Measurements from ENCODE around the gene DOK5. TPM values are rescaled to one million over a fixed set of nuclear protein-coding genes. Genes with fewer than 3 reads are reported as not detected.

DOK5 gene
- total RNA-seq, 2 donors from 2014 or later, result 0.14 to 1.2 TPM

DNA sequence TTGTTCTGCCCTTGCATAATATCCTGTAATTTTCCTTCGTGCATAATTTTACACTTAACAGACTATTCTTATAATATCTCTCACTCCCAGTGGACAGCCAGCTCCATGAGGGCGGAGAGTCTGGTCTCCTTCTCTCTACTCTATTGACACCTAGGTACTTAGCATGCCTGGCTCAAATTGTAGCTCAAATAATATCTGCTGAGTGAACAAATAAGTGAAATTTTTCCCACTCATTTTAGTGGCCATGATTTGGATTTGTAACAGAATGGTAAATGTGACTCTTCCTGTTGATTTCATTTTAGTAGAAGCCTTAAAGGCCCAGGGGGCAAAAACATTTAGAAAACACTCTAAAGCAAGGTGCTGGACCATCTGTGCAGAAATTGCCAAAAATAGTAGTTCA lies 7.8 kb upstream of the DOK5 start:
- no peak for TF ChIP-seq POLR2A (IDR thresholded peaks at IDR 0.05)
- no peak for TF ChIP-seq POLR2AphosphoS5 (IDR thresholded peaks at IDR 0.05)
- TF ChIP-seq, protein P1, sequence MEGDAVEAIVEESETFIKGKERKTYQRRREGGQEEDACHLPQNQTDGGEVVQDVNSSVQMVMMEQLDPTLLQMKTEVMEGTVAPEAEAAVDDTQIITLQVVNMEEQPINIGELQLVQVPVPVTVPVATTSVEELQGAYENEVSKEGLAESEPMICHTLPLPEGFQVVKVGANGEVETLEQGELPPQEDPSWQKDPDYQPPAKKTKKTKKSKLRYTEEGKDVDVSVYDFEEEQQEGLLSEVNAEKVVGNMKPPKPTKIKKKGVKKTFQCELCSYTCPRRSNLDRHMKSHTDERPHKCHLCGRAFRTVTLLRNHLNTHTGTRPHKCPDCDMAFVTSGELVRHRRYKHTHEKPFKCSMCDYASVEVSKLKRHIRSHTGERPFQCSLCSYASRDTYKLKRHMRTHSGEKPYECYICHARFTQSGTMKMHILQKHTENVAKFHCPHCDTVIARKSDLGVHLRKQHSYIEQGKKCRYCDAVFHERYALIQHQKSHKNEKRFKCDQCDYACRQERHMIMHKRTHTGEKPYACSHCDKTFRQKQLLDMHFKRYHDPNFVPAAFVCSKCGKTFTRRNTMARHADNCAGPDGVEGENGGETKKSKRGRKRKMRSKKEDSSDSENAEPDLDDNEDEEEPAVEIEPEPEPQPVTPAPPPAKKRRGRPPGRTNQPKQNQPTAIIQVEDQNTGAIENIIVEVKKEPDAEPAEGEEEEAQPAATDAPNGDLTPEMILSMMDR (IDR thresholded peaks at IDR 0.05), result no peak
- Histone ChIP-seq H3K4me1 (replicated peaks) (no peaks in the 10 kb centered on the region), H3K36me3 (no peaks in the 10 kb centered on the region), H3K27ac (no peak overlapping the region), H3K9me3 (no peaks in the 10 kb centered on the region), H3K27me3 (replicated peaks; ENCODE audit: insufficient read depth) (no peaks in the 10 kb centered on the region), H3K4me3 (no peak overlapping the region)
- DNase-seq (ENCODE audit: low spot score), result no peak
- intact Hi-C loops (cut with DNase I), result no loop called here
- WGBS, result 80% methylated on average over 2 of the region's 2 CpGs

DNA sequence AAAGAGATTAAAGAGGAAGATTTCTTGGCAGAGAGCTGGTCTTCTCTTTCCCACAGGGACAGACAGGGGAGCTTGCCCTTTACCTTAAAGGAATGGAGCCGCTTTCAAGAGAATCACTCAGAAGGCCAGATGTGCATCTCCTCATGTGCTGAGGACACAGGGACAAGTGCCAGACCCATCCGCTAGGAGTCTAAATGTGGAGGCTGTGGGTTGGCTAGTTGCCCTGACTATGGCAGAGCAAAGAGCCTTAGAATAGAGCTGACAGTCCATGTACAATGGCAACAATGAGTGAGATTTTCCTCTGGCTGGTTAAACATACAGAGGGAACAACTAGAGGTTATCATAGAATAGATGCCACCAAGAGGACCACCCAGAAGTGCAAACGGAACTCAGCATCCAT lies 7.3 kb upstream of the DOK5 start:
- WGBS, result 60% methylated on average over 3 of the region's 3 CpGs

DNA sequence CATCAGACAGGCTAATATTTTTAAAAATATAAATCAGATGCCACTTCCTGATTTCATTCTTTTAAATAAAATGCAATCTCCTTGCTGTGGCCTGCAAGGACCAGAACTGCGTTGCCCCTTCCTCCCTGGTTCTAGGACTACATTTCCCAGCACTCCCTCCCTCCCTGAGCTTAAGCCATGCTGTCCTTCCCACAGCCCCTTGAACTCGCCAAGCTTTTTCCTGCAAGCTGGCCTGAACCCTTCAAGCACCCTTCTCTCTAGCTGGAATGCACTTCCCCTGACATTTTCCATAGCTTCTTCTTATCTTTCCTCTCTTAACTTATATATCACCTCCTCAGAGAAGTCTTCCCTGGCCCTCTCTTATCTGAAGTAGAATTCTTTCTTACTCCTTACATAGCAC lies 6.1 kb upstream of the DOK5 start:
- intact Hi-C loops (cut with DNase I), result no loop called here
- TF ChIP-seq, protein P1 (IDR thresholded peaks at IDR 0.05), result no peak
- no peak for TF ChIP-seq POLR2A (IDR thresholded peaks at IDR 0.05)
- TF ChIP-seq POLR2AphosphoS5 (IDR thresholded peaks at IDR 0.05), result no peak
- Histone ChIP-seq H3K36me3 (no peaks in the 10 kb centered on the region), H3K27me3 (replicated peaks; ENCODE audit: insufficient read depth) (no peaks in the 10 kb centered on the region), H3K9me3 (no peaks in the 10 kb centered on the region), H3K27ac (no peak overlapping the region), H3K4me1 (replicated peaks) (no peaks in the 10 kb centered on the region), H3K4me3 (no peak overlapping the region)
- WGBS, result 51% methylated on average over 2 of the region's 2 CpGs
- DNase-seq (ENCODE audit: low spot score), result no peak

More for the DNA sequence above, 7.3 kb upstream of the DOK5 start:
- Histone ChIP-seq H3K4me3 (no peak overlapping the region), H3K4me1 (replicated peaks) (no peaks in the 10 kb centered on the region), H3K27me3 (replicated peaks; ENCODE audit: insufficient read depth) (no peaks in the 10 kb centered on the region), H3K27ac (no peak overlapping the region), H3K9me3 (no peaks in the 10 kb centered on the region), H3K36me3 (no peaks in the 10 kb centered on the region)
- intact Hi-C loops (cut with DNase I), result no loop called here
- TF ChIP-seq POLR2A (IDR thresholded peaks at IDR 0.05) (no peak), POLR2AphosphoS5 (IDR thresholded peaks at IDR 0.05) (no peak)
- TF ChIP-seq, protein P1 (IDR thresholded peaks at IDR 0.05), result no peak
- no peak for DNase-seq (ENCODE audit: low spot score)

DNA sequence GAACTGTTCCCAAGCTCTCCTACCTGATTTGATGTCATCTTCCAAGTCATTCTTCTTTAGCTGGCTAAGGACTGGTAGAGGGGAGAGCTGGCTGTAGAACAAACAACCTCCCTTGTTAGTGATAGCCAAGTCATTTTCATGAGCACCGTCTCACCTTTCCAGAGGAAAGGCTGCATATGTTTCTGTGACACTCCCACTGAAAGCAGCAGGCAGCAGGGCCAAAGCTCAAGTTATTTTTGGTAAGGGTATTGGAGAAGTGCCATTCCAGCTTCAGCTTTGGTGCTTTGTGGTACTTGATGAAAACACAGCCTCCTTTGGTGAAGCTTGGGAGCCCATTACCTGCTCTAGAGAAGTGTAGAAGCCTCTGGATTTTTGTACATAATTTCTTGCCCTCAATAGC lies 5.4 kb upstream of the DOK5 start:
- WGBS, result 33% methylated on average over 1 of the region's 1 CpG

DNA sequence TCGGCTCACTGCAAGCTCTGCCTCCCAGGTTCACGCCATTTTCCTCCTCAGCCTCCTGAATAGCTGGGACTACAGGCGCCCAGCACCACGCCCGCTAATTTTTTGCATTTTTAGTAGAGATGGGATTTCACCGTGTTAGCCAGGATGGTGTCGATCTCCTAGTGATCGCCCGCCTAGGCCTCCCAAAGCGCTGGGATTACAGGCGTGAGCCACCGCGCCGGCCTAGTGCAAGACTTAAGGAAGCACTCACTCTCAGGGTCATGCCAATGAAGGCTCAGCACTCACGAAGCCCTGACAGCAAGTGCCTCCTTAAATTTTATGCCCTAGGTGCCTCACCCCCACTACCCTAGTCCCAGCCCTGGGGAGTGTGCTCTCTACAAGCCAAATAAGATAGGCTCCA lies 4.7 kb upstream of the DOK5 start:
- H3K4me1 ChIP-seq (replicated peaks), result no peaks in the 10 kb centered on the region
- no peak overlapping the region for H3K4me3 ChIP-seq
- H3K9me3 ChIP-seq, result no peaks in the 10 kb centered on the region
- no peak overlapping the region for H3K27ac ChIP-seq
- no peak for DNase-seq (ENCODE audit: low spot score)
- WGBS, result 95% methylated on average over 15 of the region's 15 CpGs
- no peaks in the 10 kb centered on the region for H3K27me3 ChIP-seq (replicated peaks; ENCODE audit: insufficient read depth)
- no peak for TF ChIP-seq POLR2A (IDR thresholded peaks at IDR 0.05)
- TF ChIP-seq, protein P1 (IDR thresholded peaks at IDR 0.05), result no peak
- no peak for TF ChIP-seq POLR2AphosphoS5 (IDR thresholded peaks at IDR 0.05)
- H3K36me3 ChIP-seq, result no peaks in the 10 kb centered on the region
- intact Hi-C loops (cut with DNase I), result no loop called here

More for the DNA sequence above, 5.4 kb upstream of the DOK5 start:
- intact Hi-C loops (cut with DNase I), result no loop called here
- no peak for DNase-seq (ENCODE audit: low spot score)
- TF ChIP-seq POLR2A (IDR thresholded peaks at IDR 0.05), result no peak
- TF ChIP-seq POLR2AphosphoS5 (IDR thresholded peaks at IDR 0.05), result no peak
- TF ChIP-seq, protein P1 (IDR thresholded peaks at IDR 0.05), result no peak
- Histone ChIP-seq H3K27ac (no peak overlapping the region), H3K9me3 (no peaks in the 10 kb centered on the region), H3K4me3 (no peak overlapping the region), H3K27me3 (replicated peaks; ENCODE audit: insufficient read depth) (no peaks in the 10 kb centered on the region), H3K36me3 (no peaks in the 10 kb centered on the region), H3K4me1 (replicated peaks) (no peaks in the 10 kb centered on the region)

Data from prostate gland (tissue), 2 donors.